Right atrium auricular region (tissue), 2 donors: ENCODE measurements around the gene PPHLN1. TPM values are rescaled to one million over a fixed set of nuclear protein-coding genes. Genes with fewer than 3 reads are reported as not detected.
"Not testable (repeated sequence)": the region's sequence is repeated elsewhere in the genome, so short reads cannot be mapped to it uniquely, and the experiment has no call there.

ENCODE experiments used
- DNase-seq: peaks from one replicate; pipeline ENCODE4 v3.0.0-alpha.2; 2019; ENCODE audit warnings: low spot score
- H3K27ac ChIP-seq, 2 donors: fragments of 200-600 bp; sonication (generic); 1 replicate in 1 of 2; 2 replicates in 1 of 2; pipeline ENCODE4 v1.5.1; 2016 to 2019
- H3K27me3 ChIP-seq, 2 donors: fragments of 200-600 bp; sonication (generic); one replicate each; pipeline versions ENCODE4 v1.5.1 to v1.6.0; 2017 to 2019
- H3K36me3 ChIP-seq: fragments of 200-600 bp; sonication (generic); one replicate; pipeline ENCODE4 v1.5.1; 2016
- H3K4me1 ChIP-seq, 2 donors: fragments of 200-600 bp; sonication (generic); one replicate each; pipeline versions ENCODE4 v1.5.1 to v1.6.0; 2017 to 2019
- H3K4me3 ChIP-seq, 2 donors: fragments of 200-600 bp; sonication (generic); 1 replicate in 1 of 2; 2 replicates in 1 of 2; pipeline ENCODE4 v1.5.1; 2017 to 2019; ENCODE audit warnings: mild to moderate bottlenecking in 1 of 2, moderate library complexity in 1 of 2
- H3K9me3 ChIP-seq, 2 donors: fragments of 200-600 bp; sonication (generic); one replicate each; pipeline ENCODE4 v1.5.1; 2019
- total RNA-seq, 2 donors: library from RNA; depleted of rRNA; stranded (reverse); fragments of >200 nt; gene quantifications; one replicate each; pipeline ENCODE4 v1.1.0, GENCODE V29; 2016
- TF ChIP-seq, protein P1 (sequence below), 2 donors: fragments of 200-600 bp; sonication (generic); IDR thresholded peaks; one replicate each; pipeline ENCODE4 v1.5.1; 2019; ENCODE audit warnings: antibody characterized with exemption in 2 of 2

Gene PPHLN1
- total RNA-seq, 2 donors from 2014 or later, result 36.6 to 46.6 TPM

DNA sequence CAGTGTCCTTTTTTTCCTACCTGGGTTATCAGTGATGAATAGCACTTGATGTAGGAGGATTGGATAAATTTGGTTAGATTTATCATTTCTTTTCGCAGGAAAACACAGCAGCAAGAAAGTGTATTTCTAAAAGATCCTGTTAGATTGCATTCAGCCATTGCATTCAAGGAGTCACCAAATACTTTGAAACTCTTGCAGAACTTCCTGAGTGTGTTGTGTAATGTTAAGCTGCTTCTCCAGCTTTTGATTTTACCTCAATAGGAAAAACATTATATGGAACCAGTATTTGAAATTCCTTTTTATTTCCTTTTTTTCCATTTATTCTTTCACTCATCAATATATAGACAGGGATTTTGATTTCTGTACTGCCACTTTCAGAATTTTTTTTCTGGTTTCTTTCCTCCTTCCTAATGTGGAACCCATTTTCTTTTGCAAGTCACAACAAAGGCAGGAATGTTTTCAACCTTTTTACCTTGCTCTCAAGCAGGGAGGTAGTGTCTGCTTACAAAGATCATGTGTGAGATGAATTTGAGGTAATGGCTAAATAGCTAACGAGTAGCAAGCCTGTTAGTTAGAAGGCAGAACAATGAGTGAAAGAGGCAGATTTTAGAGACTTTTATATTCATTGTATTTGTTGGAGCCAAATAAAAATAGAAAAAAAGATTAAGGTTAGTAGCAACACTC, 56.2 kb downstream of the PPHLN1 start:
- DNase-seq, result no peak
- H3K36me3 ChIP-seq, result no peaks in the 10 kb centered on the region
- H3K27ac ChIP-seq, result no peak overlapping the region
- H3K27me3 ChIP-seq, result no peaks in the 10 kb centered on the region
- no peaks in the 10 kb centered on the region for H3K9me3 ChIP-seq
- TF ChIP-seq, protein P1, sequence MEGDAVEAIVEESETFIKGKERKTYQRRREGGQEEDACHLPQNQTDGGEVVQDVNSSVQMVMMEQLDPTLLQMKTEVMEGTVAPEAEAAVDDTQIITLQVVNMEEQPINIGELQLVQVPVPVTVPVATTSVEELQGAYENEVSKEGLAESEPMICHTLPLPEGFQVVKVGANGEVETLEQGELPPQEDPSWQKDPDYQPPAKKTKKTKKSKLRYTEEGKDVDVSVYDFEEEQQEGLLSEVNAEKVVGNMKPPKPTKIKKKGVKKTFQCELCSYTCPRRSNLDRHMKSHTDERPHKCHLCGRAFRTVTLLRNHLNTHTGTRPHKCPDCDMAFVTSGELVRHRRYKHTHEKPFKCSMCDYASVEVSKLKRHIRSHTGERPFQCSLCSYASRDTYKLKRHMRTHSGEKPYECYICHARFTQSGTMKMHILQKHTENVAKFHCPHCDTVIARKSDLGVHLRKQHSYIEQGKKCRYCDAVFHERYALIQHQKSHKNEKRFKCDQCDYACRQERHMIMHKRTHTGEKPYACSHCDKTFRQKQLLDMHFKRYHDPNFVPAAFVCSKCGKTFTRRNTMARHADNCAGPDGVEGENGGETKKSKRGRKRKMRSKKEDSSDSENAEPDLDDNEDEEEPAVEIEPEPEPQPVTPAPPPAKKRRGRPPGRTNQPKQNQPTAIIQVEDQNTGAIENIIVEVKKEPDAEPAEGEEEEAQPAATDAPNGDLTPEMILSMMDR (IDR thresholded peaks at IDR 0.05), result no peak
- no peak overlapping the region for H3K4me3 ChIP-seq
- H3K4me1 ChIP-seq, result peaks cover 0 to 5% of the 10 kb centered on the region in 2 donors

- peaks cover 0 to 5% of the 10 kb centered on the region in 2 donors for H3K4me1 ChIP-seq
- no peak overlapping the region for H3K27ac ChIP-seq
- H3K9me3 ChIP-seq, result no peaks in the 10 kb centered on the region
- H3K36me3 ChIP-seq, result peaks cover 3% of the 10 kb centered on the region
- no peaks in the 10 kb centered on the region for H3K27me3 ChIP-seq
- TF ChIP-seq, protein P1 (IDR thresholded peaks at IDR 0.05), result no peak
- DNase-seq, result no peak
- no peak overlapping the region for H3K4me3 ChIP-seq
These were observed 59.4 kb downstream of the PPHLN1 start for GRCh38 chr12:42385326-42385841.

GRCh38 chr12:42386308-42386707, 60.3 kb downstream of the PPHLN1 start:
- H3K4me1 ChIP-seq, result peaks cover 0 to 5% of the 10 kb centered on the region in 2 donors
- DNase-seq, result no peak
- TF ChIP-seq, protein P1 (IDR thresholded peaks at IDR 0.05), result no peak
- no peaks in the 10 kb centered on the region for H3K9me3 ChIP-seq
- H3K27ac ChIP-seq, result no peak overlapping the region
- no peaks in the 10 kb centered on the region for H3K27me3 ChIP-seq
- H3K36me3 ChIP-seq, result peaks cover 3% of the 10 kb centered on the region
- H3K4me3 ChIP-seq, result no peak overlapping the region

- H3K4me1 ChIP-seq, H3K9me3 ChIP-seq, H3K36me3 ChIP-seq, DNase-seq, H3K4me3 ChIP-seq, H3K27ac ChIP-seq, H3K27me3 ChIP-seq: not testable (repeated sequence)
These were observed 62.1 kb downstream of the PPHLN1 start for GRCh38 chr12:42388086-42388485.

DNA sequence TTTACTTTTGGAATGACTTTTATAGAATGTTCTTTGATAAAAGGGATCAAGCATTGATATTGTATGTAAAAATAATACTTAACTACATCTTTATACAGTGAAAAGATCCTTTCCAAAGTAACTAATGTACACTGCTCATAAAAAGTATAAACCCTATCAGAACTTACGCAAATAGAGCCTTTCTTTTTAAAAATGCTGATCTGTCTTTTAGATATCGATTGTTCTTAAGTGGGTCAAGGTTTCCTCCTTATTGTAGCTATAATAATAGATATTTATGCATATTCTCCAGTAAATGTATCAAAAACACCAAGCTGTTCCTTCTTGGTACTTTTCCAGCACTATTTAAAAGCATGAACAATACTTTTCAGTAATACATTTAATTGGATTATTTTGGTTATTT, 68.5 kb downstream of the PPHLN1 start:
- Histone ChIP-seq H3K9me3 (no peaks in the 10 kb centered on the region), H3K4me1 (no peaks in the 10 kb centered on the region), H3K36me3 (peaks cover 8% of the 10 kb centered on the region), H3K4me3 (no peak overlapping the region), H3K27ac (no peak overlapping the region), H3K27me3 (no peaks in the 10 kb centered on the region)
- TF ChIP-seq, protein P1 (IDR thresholded peaks at IDR 0.05), result no peak
- no peak for DNase-seq

DNA sequence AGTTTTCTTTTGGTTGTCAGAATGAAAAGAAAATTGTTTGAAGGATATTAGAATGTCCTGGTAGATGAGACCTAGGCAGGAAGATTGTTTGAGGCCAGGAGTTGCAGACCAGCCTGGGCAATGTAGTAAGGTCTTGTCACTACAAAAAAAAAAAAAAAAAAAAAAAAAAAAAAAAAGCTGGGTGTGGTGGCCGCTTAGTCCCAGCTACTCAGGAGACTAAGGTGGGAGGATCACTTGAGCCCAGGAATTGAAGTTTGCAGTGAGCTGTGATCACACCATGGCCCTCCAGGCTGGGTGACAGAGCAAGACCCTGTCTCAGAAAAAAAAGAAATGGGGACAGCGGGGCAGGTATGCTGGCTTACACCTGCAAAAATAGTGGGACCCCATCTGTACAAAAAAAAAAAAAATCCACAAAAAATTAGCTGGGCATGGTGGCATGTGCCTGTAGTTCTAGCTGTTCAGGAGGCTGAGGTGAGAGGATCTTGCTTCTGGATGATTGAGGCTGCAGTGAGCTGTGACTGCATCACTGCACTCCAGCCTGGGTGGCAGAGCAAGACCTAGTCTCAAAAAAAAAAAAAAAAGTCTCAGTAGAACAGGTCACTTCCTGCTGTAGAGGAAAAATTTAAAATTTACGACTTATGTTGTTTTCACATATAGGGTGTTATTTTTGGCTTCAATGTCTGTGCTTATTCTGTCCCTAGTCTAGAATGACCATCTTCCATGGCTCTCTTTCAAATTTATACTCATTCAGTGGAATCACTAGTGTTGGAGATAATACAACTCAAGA, 70.7 kb downstream of the PPHLN1 start:
- H3K36me3 ChIP-seq, result peaks cover 8% of the 10 kb centered on the region
- no peaks in the 10 kb centered on the region for H3K9me3 ChIP-seq
- no peaks in the 10 kb centered on the region for H3K4me1 ChIP-seq
- no peaks in the 10 kb centered on the region for H3K27me3 ChIP-seq
- H3K4me3 ChIP-seq, result no peak overlapping the region
- H3K27ac ChIP-seq, result no peak overlapping the region
- DNase-seq, result no peak
- TF ChIP-seq, protein P1 (IDR thresholded peaks at IDR 0.05), result no peak
